NCI-H2196 treated with DMSO at 0.1 percent for 48 hours (cell line): ENCODE measurements around the gene GPR173.

Experiments used
- DNase-seq: peaks from one replicate; lab custom pipeline; 2025; ENCODE audit not compliant: unreplicated experiment; lab: John Stamatoyannopoulos, UW

The GPR173 gene

GRCh38 chrX:53089224-53089842, 40.7 kb downstream of the GPR173 start:
- peak; percentile 25 for DNase-seq

GRCh38 chrX:53089925-53090324, 41.3 kb downstream of the GPR173 start:
- no peak for DNase-seq

GRCh38 chrX:53091354-53091753, 42.8 kb downstream of the GPR173 start:
- DNase-seq: no peak

- no peak for DNase-seq
Observed at GRCh38 chrX:53093177-53093655, 44.6 kb downstream of the GPR173 start.

GRCh38 chrX:53093748-53094581, 45.4 kb downstream of the GPR173 start, which contains the start of gene KANTR:
Gene KANTR, plus strand, starts transcription at chrX:53094142. Its CDS starts 30,131 bp downstream, at chrX:53124273.
- DNase-seq: peak; percentile 84

- no peak for DNase-seq
Observed at GRCh38 chrX:53094582-53094905, 46.0 kb downstream of the GPR173 start.

GRCh38 chrX:53095796-53096195, 47.2 kb downstream of the GPR173 start:
- DNase-seq: no peak

GRCh38 chrX:53114864-53115549, 66.4 kb downstream of the GPR173 start:
- DNase-seq: no peak

GRCh38 chrX:53115550-53115874, 66.9 kb downstream of the GPR173 start:
- DNase-seq: no peak

GRCh38 chrX:53116101-53116500, 67.5 kb downstream of the GPR173 start:
- no peak for DNase-seq

GRCh38 chrX:53122013-53122412, 73.4 kb downstream of the GPR173 start:
- no peak for DNase-seq

GRCh38 chrX:53125506-53125905, 76.9 kb downstream of the GPR173 start:
- DNase-seq: no peak

GRCh38 chrX:53126377-53126776, 77.8 kb downstream of the GPR173 start:
- DNase-seq: no peak

GRCh38 chrX:53128097-53128749, 79.6 kb downstream of the GPR173 start:
- no peak for DNase-seq
